Suprapubic skin (tissue), 4 donors: ENCODE measurements around the gene DDX27. TPM values are rescaled to one million over a fixed set of nuclear protein-coding genes. Genes with fewer than 3 reads are reported as not detected.

Experiments
- DNase-seq, 2 donors: peaks; one replicate each; pipeline ENCODE4 v3.0.0-alpha.2; 2019; ENCODE audit warnings: low spot score in 2 of 2
- H3K27ac ChIP-seq: fragments of 200-600 bp; sonication (generic); one replicate; pipeline ENCODE4 v1.5.1; 2019
- H3K27me3 ChIP-seq: fragments of 200-600 bp; sonication (generic); one replicate; pipeline ENCODE4 v1.5.1; 2019
- H3K36me3 ChIP-seq: fragments of 200-600 bp; sonication (generic); one replicate; pipeline ENCODE4 v1.5.1; 2019
- H3K4me1 ChIP-seq: fragments of 200-600 bp; sonication (generic); one replicate; pipeline ENCODE4 v1.5.1; 2019
- H3K4me3 ChIP-seq: fragments of 200-600 bp; sonication (generic); one replicate; pipeline ENCODE4 v1.5.1; 2019; ENCODE audit warnings: mild to moderate bottlenecking
- H3K9me3 ChIP-seq: fragments of 200-600 bp; sonication (generic); one replicate; pipeline ENCODE4 v1.5.1; 2019
- CTCF ChIP-seq, 2 donors: fragments of 200-600 bp in 1 of 2; fragments of 450-650 bp in 1 of 2; sonication (generic) in 1 of 2; IDR thresholded peaks; one replicate each; pipeline ENCODE4 v1.5.1; 2016 to 2019; ENCODE audit warnings: antibody characterized with exemption in 2 of 2, mild to moderate bottlenecking in 1 of 2, moderate library complexity in 1 of 2
- EP300 ChIP-seq: sonication (generic); formaldehyde crosslinking; IDR thresholded peaks from one replicate; pipeline ENCODE4 v1.6.1; 2017; ENCODE audit warnings: antibody characterized with exemption
- POLR2A ChIP-seq, 2 donors: fragments of 450-650 bp; IDR thresholded peaks; one replicate each; pipeline ENCODE4 v1.6.1; 2017; ENCODE audit warnings: antibody characterized with exemption in 2 of 2, mild to moderate bottlenecking in 2 of 2, moderate library complexity in 2 of 2
- POLR2AphosphoS5 ChIP-seq, 3 donors: sonication (generic); formaldehyde crosslinking; IDR thresholded peaks; one replicate each; pipeline ENCODE4 v1.6.1; 2017; ENCODE audit warnings: antibody characterized with exemption in 3 of 3
- WGBS: methylation state at CpG from one replicate; pipeline ENCODE4 v1.1.5; 2018; 5-methylcytosine and 5-hydroxymethylcytosine counted together
- total RNA-seq, 4 donors: library from RNA; depleted of rRNA; stranded (reverse); fragments of >200 nt; gene quantifications; one replicate each; pipeline ENCODE4 v1.1.0, GENCODE V29; 2016

Gene DDX27
- total RNA-seq, 4 donors from 2014 or later, result 29.3 to 49.5 (median 38.0) TPM

DNA sequence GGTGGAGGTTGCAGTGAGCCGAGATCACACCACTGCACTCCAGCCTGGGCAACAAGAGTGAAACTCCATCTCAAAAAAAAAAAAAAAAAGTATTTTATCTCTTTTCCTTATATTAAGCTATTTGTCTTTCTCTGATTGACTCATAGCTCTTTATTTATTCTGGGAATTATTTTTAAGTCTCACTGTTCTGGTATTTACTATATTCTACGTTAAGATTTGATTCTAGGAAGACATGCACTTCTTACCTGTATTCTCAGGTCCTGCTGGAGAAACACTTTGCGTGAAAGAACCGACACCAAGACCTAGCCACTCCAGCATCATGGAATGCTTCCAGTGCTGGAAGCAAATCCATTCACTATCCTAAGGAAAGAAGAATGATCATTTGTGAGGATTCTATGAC lies 41.0 kb downstream of the DDX27 start:
- Histone ChIP-seq H3K4me1 (no peaks in the 10 kb centered on the region), H3K9me3 (no peaks in the 10 kb centered on the region), H3K27me3 (no peaks in the 10 kb centered on the region), H3K36me3 (peaks cover 98% of the 10 kb centered on the region), H3K27ac (no peak overlapping the region), H3K4me3 (no peak overlapping the region)
- TF ChIP-seq POLR2A (IDR thresholded peaks at IDR 0.05), result no peak
- TF ChIP-seq POLR2AphosphoS5 (IDR thresholded peaks at IDR 0.05), result no peak
- no peak for TF ChIP-seq EP300
- no peak for TF ChIP-seq CTCF (IDR thresholded peaks at IDR 0.05)
- DNase-seq, result no peak
- WGBS, result 96% methylated on average over 4 of the region's 4 CpGs

DNA sequence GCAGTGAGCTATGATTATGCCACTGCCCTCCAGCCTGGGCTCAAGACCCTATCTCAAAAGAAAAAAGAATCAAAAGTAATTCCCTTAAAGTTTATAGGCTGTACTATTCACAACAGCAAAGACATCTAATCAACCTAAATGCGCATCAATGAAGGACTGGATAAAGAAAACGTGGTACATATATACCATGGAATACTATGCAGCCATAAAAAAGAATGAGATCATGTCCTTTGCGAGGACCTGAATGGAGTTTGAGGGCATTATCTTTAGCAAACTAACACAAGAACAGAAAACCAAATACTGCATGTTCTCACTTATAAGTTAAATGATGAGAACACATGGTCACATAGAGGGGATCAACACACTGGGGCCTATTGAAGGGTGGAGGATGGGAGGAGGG lies 42.0 kb downstream of the DDX27 start:
- peaks cover 95% of the 10 kb centered on the region for H3K36me3 ChIP-seq
- DNase-seq, result no peak
- TF ChIP-seq EP300 (no peak), POLR2A (IDR thresholded peaks at IDR 0.05) (no peak), POLR2AphosphoS5 (IDR thresholded peaks at IDR 0.05) (no peak), CTCF (IDR thresholded peaks at IDR 0.05) (no peak)
- 94% methylated on average over 3 of the region's 3 CpGs for WGBS
- no peak overlapping the region for H3K27ac ChIP-seq
- no peaks in the 10 kb centered on the region for H3K27me3 ChIP-seq
- no peak overlapping the region for H3K4me3 ChIP-seq
- no peaks in the 10 kb centered on the region for H3K9me3 ChIP-seq
- H3K4me1 ChIP-seq, result no peaks in the 10 kb centered on the region

- Histone ChIP-seq H3K4me3 (no peak overlapping the region), H3K27me3 (no peaks in the 10 kb centered on the region), H3K36me3 (peaks cover 82% of the 10 kb centered on the region), H3K4me1 (peaks cover 8% of the 10 kb centered on the region), H3K27ac (no peak overlapping the region), H3K9me3 (no peaks in the 10 kb centered on the region)
- no peak for DNase-seq
- TF ChIP-seq EP300 (no peak), POLR2A (IDR thresholded peaks at IDR 0.05) (no peak), POLR2AphosphoS5 (IDR thresholded peaks at IDR 0.05) (no peak), CTCF (IDR thresholded peaks at IDR 0.05) (no peak)
- 100% methylated on average over 1 of the region's 1 CpG for WGBS
Measured at GRCh38 chr20:49262444-49262843, 43.2 kb downstream of the DDX27 start.

DNA sequence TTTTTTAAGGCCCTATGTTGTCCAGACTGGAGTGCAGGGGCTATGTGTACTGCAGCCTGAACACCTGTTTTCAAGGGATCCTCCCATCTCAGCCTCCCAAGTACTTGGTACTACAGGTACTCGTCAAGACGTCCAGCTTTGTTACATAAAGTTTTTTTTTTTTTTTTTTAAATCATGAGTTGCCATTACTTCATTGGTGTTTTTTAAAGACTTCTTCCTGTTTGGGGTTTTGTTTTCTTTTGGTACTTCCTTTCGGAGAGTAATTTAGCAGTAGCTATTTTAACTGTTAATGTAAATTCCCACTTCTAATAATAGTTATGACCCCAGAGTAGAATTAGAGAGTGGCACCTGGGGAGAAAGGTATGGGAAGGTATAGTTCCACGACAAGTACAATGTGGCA lies 48.1 kb downstream of the DDX27 start:
- no peak for DNase-seq
- H3K27me3 ChIP-seq, result no peaks in the 10 kb centered on the region
- peaks cover 38% of the 10 kb centered on the region for H3K4me1 ChIP-seq
- peak overlapping the region; percentile 0 for H3K4me3 ChIP-seq
- peaks cover 72% of the 10 kb centered on the region for H3K36me3 ChIP-seq
- 54% methylated on average over 4 of the region's 4 CpGs for WGBS
- H3K9me3 ChIP-seq, result no peaks in the 10 kb centered on the region
- TF ChIP-seq EP300, result no peak
- TF ChIP-seq CTCF (IDR thresholded peaks at IDR 0.05), result no peak
- TF ChIP-seq POLR2AphosphoS5 (IDR thresholded peaks at IDR 0.05), result no peak
- TF ChIP-seq POLR2A (IDR thresholded peaks at IDR 0.05), result no peak
- H3K27ac ChIP-seq, result no peak overlapping the region

DNA sequence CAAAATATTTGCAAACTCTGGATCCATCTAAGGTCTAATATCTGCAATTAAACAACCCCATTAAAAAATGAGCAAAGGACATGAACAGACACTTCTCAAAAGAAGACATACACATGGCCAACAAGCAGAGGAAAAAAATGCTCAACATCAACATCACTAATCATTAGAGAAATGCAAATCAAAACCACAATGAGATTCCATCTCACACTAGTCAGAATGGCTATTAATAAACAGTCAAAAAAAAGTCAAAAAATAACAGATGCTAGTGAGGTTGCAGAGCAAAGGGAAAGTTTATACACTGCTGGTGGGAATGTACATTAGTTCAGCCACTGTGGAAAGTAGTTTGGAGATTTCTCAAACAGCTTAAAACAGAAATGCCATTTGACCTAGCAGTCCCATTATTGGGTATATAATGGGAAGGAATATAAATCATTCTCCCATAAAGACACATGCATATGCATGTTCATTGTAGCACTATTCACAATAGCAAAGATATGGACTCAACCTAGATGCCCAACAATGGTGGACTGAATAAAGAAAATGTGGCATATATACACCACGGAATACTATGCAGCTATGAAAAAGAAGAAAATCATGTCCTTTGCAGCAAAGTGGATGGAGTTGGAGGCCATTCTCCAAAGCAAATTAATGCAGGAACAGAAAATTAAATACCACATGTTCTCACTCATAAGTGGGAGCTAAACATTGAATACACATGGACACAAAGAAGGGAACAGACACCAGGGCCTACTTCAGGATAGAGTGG lies 49.6 kb downstream of the DDX27 start:
- 91% methylated on average over 1 of the region's 1 CpG for WGBS
- no peak overlapping the region for H3K27ac ChIP-seq
- no peaks in the 10 kb centered on the region for H3K9me3 ChIP-seq
- H3K27me3 ChIP-seq, result no peaks in the 10 kb centered on the region
- no peak for DNase-seq
- TF ChIP-seq POLR2AphosphoS5 (IDR thresholded peaks at IDR 0.05) (no peak), CTCF (IDR thresholded peaks at IDR 0.05) (no peak), EP300 (no peak), POLR2A (IDR thresholded peaks at IDR 0.05) (no peak)
- H3K36me3 ChIP-seq, result peaks cover 70% of the 10 kb centered on the region
- peaks cover 45% of the 10 kb centered on the region for H3K4me1 ChIP-seq
- no peak overlapping the region for H3K4me3 ChIP-seq
